Heart left ventricle (tissue), 16 donors: Measurements from ENCODE around the gene C10orf143. TPM values are rescaled to one million over a fixed set of nuclear protein-coding genes. Genes with fewer than 3 reads are reported as not detected.
"Not testable (repeated sequence)": the region's sequence is repeated elsewhere in the genome, so short reads cannot be mapped to it uniquely, and the experiment has no call there.

Experiments
- ATAC-seq, 4 donors: fragments of 200-7000 bp; cut with Tn5 transposase; one replicate each; pipeline ENCODE4 v1.9.1; 2020 to 2022; ENCODE audit warnings: moderate library complexity in 4 of 4, mild to moderate bottlenecking in 3 of 4, moderate number of reproducible peaks in 1 of 4
- DNase-seq, 5 donors: peaks; one replicate each; pipeline ENCODE4 v3.0.0-alpha.2; 2020
- H3K27ac ChIP-seq, 12 donors: fragments of 200-600 bp; sonication (generic) in 4 of 12; one replicate each; pipeline versions ENCODE4 v1.5.0 to v1.8.0; 2016 to 2022; ENCODE audit warnings: mild to moderate bottlenecking in 2 of 12
- H3K27me3 ChIP-seq, 9 donors: fragments of 200-600 bp; sonication (generic) in 2 of 9; one replicate each; pipeline versions ENCODE4 v1.5.1 to v1.8.0; 2016 to 2022; ENCODE audit warnings: mild to moderate bottlenecking in 3 of 9
- H3K36me3 ChIP-seq, 9 donors: fragments of 200-600 bp; sonication (generic) in 2 of 9; one replicate each; pipeline versions ENCODE4 v1.5.0 to v1.8.0; 2018 to 2022; ENCODE audit warnings: mild to moderate bottlenecking in 2 of 9
- H3K4me1 ChIP-seq, 12 donors: fragments of 200-600 bp; sonication (generic) in 4 of 12; one replicate each; pipeline versions ENCODE4 v1.5.0 to v1.8.0; 2016 to 2022; ENCODE audit warnings: mild to moderate bottlenecking in 3 of 12
- H3K4me3 ChIP-seq, 12 donors: fragments of 200-600 bp; sonication (generic) in 4 of 12; one replicate each; pipeline versions ENCODE4 v1.5.0 to v1.8.0; 2017 to 2022; ENCODE audit warnings: mild to moderate bottlenecking in 9 of 12, moderate library complexity in 4 of 12
- H3K9me3 ChIP-seq, 12 donors: fragments of 200-600 bp; sonication (generic) in 4 of 12; one replicate each; pipeline versions ENCODE4 v1.5.0 to v1.8.0; 2016 to 2022; ENCODE audit warnings: mild to moderate bottlenecking in 1 of 12
- CTCF ChIP-seq, 12 donors: fragments of 200-600 bp; sonication (generic) in 4 of 12; IDR thresholded peaks; one replicate each; pipeline versions ENCODE4 v1.5.0 to v1.8.0; 2018 to 2022; ENCODE audit warnings: antibody characterized with exemption in 12 of 12, mild to moderate bottlenecking in 5 of 12
- POLR2A ChIP-seq, 2 donors: fragments of 450-650 bp; IDR thresholded peaks; one replicate each; pipeline ENCODE4 v1.6.1; 2017; ENCODE audit warnings: antibody characterized with exemption in 2 of 2, mild to moderate bottlenecking in 2 of 2, moderate library complexity in 2 of 2
- WGBS, 4 donors: extraction: QIAGEN DNeasy Blood & Tissue Kit in 2 of 4; methylation state at CpG; one replicate each; pipeline versions ENCODE4 v1.1.5 to v1.1.7; 2013 to 2018; 5-methylcytosine and 5-hydroxymethylcytosine counted together
- intact Hi-C, 10 donors: fragments of 100-400 bp; cut with DNase I; formaldehyde crosslinking; loops; one replicate each; pipeline versions ENCODE4 v1.11.1 to v1.14.2; 2022
- polyA plus RNA-seq, 2 donors: library from polyadenylated mRNA; stranded (reverse); fragments of 200-250 nt; gene quantifications; one replicate each; pipeline ENCODE4 v1.2.3, GENCODE V29; 2013
- total RNA-seq, 9 donors: library from RNA; depleted of rRNA in 2 of 9; stranded (reverse); fragments of >200 nt in 2 of 9; fragmentation: NEBNext Ultra II Directional in 3 of 9; extraction: Animal tissue kit (Norgen Biotek cat#: 25700) in 3 of 9; gene quantifications; one replicate each; pipeline versions ENCODE4 v1.1.0 to v1.2.4, GENCODE V29; 2016 to 2023
- donor health status: ischemic (EF 13 %, LVEDD 7.1; RV severe dilation, severe dysfunction).
- donor health status: healthy with polysubstance abuse.
- donor health status: DM: no; HTN: yes; CAD: no.
- donor health status: DM: no; HTN: no; CAD: no.
- donor health status: ischemic (EF 25% LVEDD 6.9; RV normal size, moderate dysfunction).
- donor health status: ischemic (EF 25% LVEDD 5.7; RV mildly dilated, moderate dysfunction).
- donor health status: healthy.
- donor health status: DM: yes; HTN: yes; CAD: no.
- donor health status: ischemic (EF 35%, LVEDD 5.7; RV mildly dilated, moderate dysfunction).
- donor health status: nonischemic (EF 11% LVEDD 7.7; RV severe dilation, severe dysfunction).
- donor health status: DM: yes; HTN: yes; CAD: no.
- donor health status: PGD.
- donor health status: ischemic (EF 29% LVEDD 5.4; RV normal size, mild dysfunction).
- donor health status: nonischemic (EF 23%, LVEDD 6.1; RV moderate dilation, normal function).

C10orf143 gene
- total and polyA plus RNA-seq, 11 donors, result 0.32 to 3.7 (median 1.6) TPM; not detected in 1

GRCh38 chr10:130025811-130026485, 84.7 kb downstream of the C10orf143 start:
- no peak for ATAC-seq
- H3K9me3 ChIP-seq, result peaks cover 0 to 4% (median 0%) of the 10 kb centered on the region in 12 donors
- peaks cover 0 to 3% (median 0%) of the 10 kb centered on the region in 12 donors for H3K4me1 ChIP-seq
- TF ChIP-seq POLR2A (IDR thresholded peaks at IDR 0.05), result no peak
- TF ChIP-seq CTCF (IDR thresholded peaks at IDR 0.05), result no peak
- H3K27me3 ChIP-seq, result peaks cover 0 to 6% (median 0%) of the 10 kb centered on the region in 9 donors
- H3K4me3 ChIP-seq, result no peak overlapping the region
- no peak overlapping the region for H3K27ac ChIP-seq
- 81 to 86% (median 83%) methylated on average over 16 to 18 of the region's 18 CpGs for WGBS, 4 donors
- intact Hi-C loops, result no loop called here
- no peaks in the 10 kb centered on the region for H3K36me3 ChIP-seq
- no peak for DNase-seq

- intact Hi-C loops, result no loop called here
- no peak for ATAC-seq
- DNase-seq, result no peak
- Histone ChIP-seq H3K36me3 (no peaks in the 10 kb centered on the region), H3K27me3 (peaks cover 0 to 6% (median 0%) of the 10 kb centered on the region in 9 donors), H3K9me3 (peaks cover 0 to 4% (median 0%) of the 10 kb centered on the region in 12 donors), H3K27ac (no peak overlapping the region), H3K4me1 (peaks cover 0 to 8% (median 0%) of the 10 kb centered on the region in 12 donors), H3K4me3 (no peak overlapping the region)
- no peak for TF ChIP-seq CTCF (IDR thresholded peaks at IDR 0.05)
- no peak for TF ChIP-seq POLR2A (IDR thresholded peaks at IDR 0.05)
- WGBS, 4 donors, result 57 to 90% (median 82%) methylated on average over 1 of the region's 1 CpG
These were observed 85.3 kb downstream of the C10orf143 start for GRCh38 chr10:130025326-130025725.

- TF ChIP-seq POLR2A (IDR thresholded peaks at IDR 0.05), result no peak
- no peak for TF ChIP-seq CTCF (IDR thresholded peaks at IDR 0.05)
- no peak overlapping the region for H3K27ac ChIP-seq
- H3K9me3 ChIP-seq, result peaks cover 0 to 4% (median 0%) of the 10 kb centered on the region in 12 donors
- H3K4me1 ChIP-seq, result peaks cover 0 to 8% (median 0%) of the 10 kb centered on the region in 12 donors
- H3K36me3 ChIP-seq, result no peaks in the 10 kb centered on the region
- ATAC-seq, result no peak
- peaks cover 0 to 6% (median 0%) of the 10 kb centered on the region in 9 donors for H3K27me3 ChIP-seq
- intact Hi-C loops, result no loop called here
- H3K4me3 ChIP-seq, result no peak overlapping the region
- 83 to 93% (median 86%) methylated on average over 12 of the region's 12 CpGs for WGBS, 4 donors
- no peak for DNase-seq
These were observed 85.8 kb downstream of the C10orf143 start for GRCh38 chr10:130024779-130025325.

- intact Hi-C loops, H3K36me3 ChIP-seq, DNase-seq, H3K4me1 ChIP-seq, H3K4me3 ChIP-seq, H3K27ac ChIP-seq, H3K27me3 ChIP-seq, H3K9me3 ChIP-seq, ATAC-seq: not testable (repeated sequence)
- 90 to 94% (median 93%) methylated on average over 8 of the region's 8 CpGs for WGBS, 4 donors
These were observed 86.3 kb downstream of the C10orf143 start for GRCh38 chr10:130024326-130024725.
